H9 (cell line): ENCODE data around the gene LPIN2. TPM values are rescaled to one million over a fixed set of nuclear protein-coding genes. Genes with fewer than 3 reads are reported as not detected.

ENCODE experiments used
- DNase-seq: peaks from one replicate; pipeline ENCODE4 v3.0.0-alpha.2; 2017
- H2AFZ ChIP-seq: one replicate; pipeline ENCODE4 v1.6.1; 2013; ENCODE audit warnings: mild to moderate bottlenecking, low read length, control low read depth, moderate library complexity
- H2AK5ac ChIP-seq: 2 replicates; pipeline ENCODE4 v1.6.1; 2013; ENCODE audit warnings: low read length, control low read depth, mixed read lengths; ENCODE audit not compliant: insufficient read length
- H2BK120ac ChIP-seq: one replicate; pipeline ENCODE4 v1.6.1; 2013; ENCODE audit warnings: low read depth, mild to moderate bottlenecking, low read length, control low read depth, inconsistent platforms; ENCODE audit not compliant: poor library complexity, severe bottlenecking
- H2BK12ac ChIP-seq: 2 replicates; pipeline ENCODE4 v1.6.1; 2013; ENCODE audit warnings: low read length, control low read depth, mixed read lengths, low read depth; ENCODE audit not compliant: insufficient read length
- H2BK15ac ChIP-seq: 2 replicates; pipeline ENCODE4 v1.6.1; 2013; ENCODE audit warnings: low read depth, low read length, control low read depth
- H2BK20ac ChIP-seq: one replicate; pipeline ENCODE4 v1.6.1; 2013; ENCODE audit warnings: low read depth, mild to moderate bottlenecking, low read length, control low read depth, inconsistent platforms; ENCODE audit not compliant: poor library complexity, severe bottlenecking
- H2BK5ac ChIP-seq: 2 replicates; pipeline ENCODE4 v1.6.1; 2013; ENCODE audit warnings: low read length, control low read depth, mixed read lengths; ENCODE audit not compliant: insufficient read length
- H3K14ac ChIP-seq: 2 replicates; pipeline ENCODE4 v1.6.1; 2013; ENCODE audit warnings: low read length, control low read depth; ENCODE audit not compliant: insufficient read depth
- H3K18ac ChIP-seq: 2 replicates; pipeline ENCODE4 v1.6.1; 2013; ENCODE audit warnings: low read depth, mild to moderate bottlenecking, mixed read lengths, low read length, control low read depth; ENCODE audit not compliant: insufficient read length
- H3K23ac ChIP-seq: 2 replicates; pipeline ENCODE4 v1.6.1; 2013; ENCODE audit warnings: low read length, control low read depth, mixed read lengths, low read depth; ENCODE audit not compliant: insufficient read length
- H3K23me2 ChIP-seq: 2 replicates; pipeline ENCODE4 v1.6.1; 2013; ENCODE audit warnings: low read depth, mild to moderate bottlenecking, mixed read lengths, low read length, control low read depth; ENCODE audit not compliant: insufficient read length, poor library complexity, severe bottlenecking
- H3K27ac ChIP-seq: 2 replicates; pipeline ENCODE4 v1.5.1; 2013; ENCODE audit warnings: low read length, control low read depth, mixed read lengths, low read depth; ENCODE audit not compliant: insufficient read length
- H3K27me3 ChIP-seq: 2 replicates; pipeline ENCODE4 v1.6.1; 2013; ENCODE audit warnings: low read length, control low read depth, inconsistent platforms; ENCODE audit not compliant: insufficient read depth
- H3K4ac ChIP-seq: 2 replicates; pipeline ENCODE4 v1.6.1; 2013; ENCODE audit warnings: low read depth, mild to moderate bottlenecking, control low read depth, inconsistent platforms, low read length, moderate library complexity
- H3K4me1 ChIP-seq: 2 replicates; pipeline ENCODE4 v1.6.1; 2013; ENCODE audit warnings: low read length, control low read depth, inconsistent platforms; ENCODE audit not compliant: insufficient read depth
- H3K4me2 ChIP-seq: 2 replicates; pipeline ENCODE4 v1.6.1; 2013; ENCODE audit warnings: low read length, control low read depth, mixed read lengths; ENCODE audit not compliant: insufficient read length, insufficient read depth
- H3K56ac ChIP-seq: 2 replicates; pipeline ENCODE4 v1.6.1; 2013; ENCODE audit warnings: low read depth, mild to moderate bottlenecking, mixed read lengths, low read length, control low read depth; ENCODE audit not compliant: insufficient read length
- H3K79me1 ChIP-seq: 2 replicates; pipeline ENCODE4 v1.6.1; 2013; ENCODE audit warnings: low read depth, mild to moderate bottlenecking, moderate library complexity, low read length, control low read depth, inconsistent platforms; ENCODE audit not compliant: insufficient read depth, poor library complexity, severe bottlenecking
- H3K79me2 ChIP-seq: 2 replicates; pipeline ENCODE4 v1.6.1; 2013; ENCODE audit warnings: low read length, control low read depth, inconsistent platforms; ENCODE audit not compliant: insufficient read depth
- H3K9ac ChIP-seq: 2 replicates; pipeline ENCODE4 v1.6.1; 2013; ENCODE audit warnings: low read length, control low read depth, mixed read lengths; ENCODE audit not compliant: insufficient read length; ENCODE audit errors: extremely low read depth
- H3K9me3 ChIP-seq: one replicate; pipeline ENCODE4 v1.6.1; 2013; ENCODE audit warnings: low read depth, low read length, inconsistent platforms; ENCODE audit not compliant: control insufficient read depth
- H3T11ph ChIP-seq: one replicate; pipeline ENCODE4 v1.6.1; 2013; ENCODE audit warnings: mild to moderate bottlenecking, low read length, control low read depth, inconsistent platforms
- H4K20me1 ChIP-seq: one replicate; pipeline ENCODE4 v1.6.1; 2013; ENCODE audit not compliant: control insufficient read depth, insufficient read length, insufficient read depth
- H4K5ac ChIP-seq: 2 replicates; pipeline ENCODE4 v1.6.1; 2013; ENCODE audit warnings: low read depth, mild to moderate bottlenecking, mixed read lengths, low read length, control low read depth; ENCODE audit not compliant: insufficient read length
- H4K8ac ChIP-seq: replicated peaks from 2 replicates; pipeline ENCODE4 v1.6.1; 2013; ENCODE audit warnings: low read length, control low read depth, mixed read lengths, low read depth; ENCODE audit not compliant: insufficient read length
- H4K91ac ChIP-seq: 2 replicates; pipeline ENCODE4 v1.6.1; 2013; ENCODE audit warnings: low read depth, mild to moderate bottlenecking, moderate library complexity, mixed read lengths, low read length, control low read depth; ENCODE audit not compliant: insufficient read length
- H3K27ac Mint-ChIP-seq, 3 experiments: 2 replicates in 2 of 3; 3 replicates in 1 of 3; pipeline ENCODE4 v1.8.0; 2020 to 2021; ENCODE audit warnings: mixed read lengths in 3 of 3, mild to moderate bottlenecking in 1 of 3, moderate library complexity in 1 of 3
- H3K27me3 Mint-ChIP-seq: 2 replicates; pipeline ENCODE4 v1.8.0; 2021; ENCODE audit warnings: low read depth, mild to moderate bottlenecking, moderate library complexity, mixed read lengths
- H3K36me3 Mint-ChIP-seq, 3 experiments: 2 replicates in 2 of 3; 3 replicates in 1 of 3; pipeline ENCODE4 v1.8.0; 2020 to 2021; ENCODE audit warnings: low read depth in 3 of 3, mixed read lengths in 3 of 3; ENCODE audit not compliant: insufficient read depth in 1 of 3
- H3K4me1 Mint-ChIP-seq, 2 experiments: 2 replicates each; pipeline ENCODE4 v1.8.0; 2020; ENCODE audit warnings: mixed read lengths in 2 of 2
- H3K4me3 Mint-ChIP-seq, 2 experiments: 2 replicates in 1 of 2; 3 replicates in 1 of 2; pipeline ENCODE4 v1.8.0; 2020 to 2021; ENCODE audit warnings: mild to moderate bottlenecking in 2 of 2, mixed read lengths in 2 of 2, moderate library complexity in 1 of 2
- H3K9me3 Mint-ChIP-seq, 2 experiments: 2 replicates in 1 of 2; 3 replicates in 1 of 2; pipeline ENCODE4 v1.8.0; 2020; ENCODE audit warnings: mild to moderate bottlenecking in 2 of 2, mixed read lengths in 2 of 2, moderate library complexity in 1 of 2
- CTCF ChIP-seq: fragments of 200-600 bp; sonication (generic); conservative IDR thresholded peaks from 3 replicates; pipeline ENCODE4 v1.8.0; 2021; ENCODE audit warnings: antibody characterized with exemption, mild to moderate bottlenecking
- WGBS: extraction: QIAGEN DNeasy Blood & Tissue Kit; methylation state at CpG from one replicate; pipeline ENCODE4 v1.1.7; 2013; ENCODE audit warnings: missing lambda C conversion rate, low lambda C conversion rate, mixed read lengths; ENCODE audit not compliant: insufficient read length; ENCODE audit errors: extremely low coverage; 5-methylcytosine and 5-hydroxymethylcytosine counted together
- total RNA-seq: library from RNA; stranded (reverse); gene quantifications from 2 replicates; pipeline ENCODE4 v1.2.1, GENCODE V29; 2021

LPIN2 gene
- total RNA-seq, 1 experiment from 2014 or later, result 9.2 TPM

DNA sequence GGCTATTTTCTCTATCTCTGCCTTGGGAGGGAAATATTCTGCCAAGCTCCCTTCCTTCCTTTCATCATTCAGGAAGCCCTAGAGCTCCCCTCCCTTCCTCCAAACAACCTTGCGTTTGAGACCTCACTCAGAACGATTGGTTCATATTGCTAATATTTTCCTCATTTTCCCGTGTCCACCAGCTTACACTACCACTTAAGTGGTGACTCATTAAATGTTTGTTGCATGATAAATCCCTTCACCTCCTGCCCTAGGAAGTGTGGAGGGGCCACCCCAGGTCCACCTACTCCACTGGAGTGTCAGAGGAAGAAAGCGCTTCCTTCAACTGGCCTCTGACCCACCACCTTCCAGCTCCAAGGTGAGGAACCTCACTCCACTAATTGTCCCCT lies 2.3 kb upstream of the LPIN2 start:
- Histone ChIP-seq H3K23ac (no peak overlapping the region), H4K20me1 (no peaks in the 10 kb centered on the region), H4K8ac (no peak overlapping the region), H3K27ac (no peak overlapping the region), H3T11ph (no peak overlapping the region), H3K9me3 (no peaks in the 10 kb centered on the region), H2BK5ac (no peak overlapping the region), H2BK12ac (no peak overlapping the region), H3K79me1 (peaks cover 2% of the 10 kb centered on the region), H3K9ac (no peak overlapping the region), H2BK15ac (no peak overlapping the region), H3K56ac (no peak overlapping the region), H3K4me2 (no peak overlapping the region), H2AFZ (no peak overlapping the region), H2AK5ac (no peak overlapping the region), H2BK120ac (no peak overlapping the region), H4K91ac (no peak overlapping the region), H3K79me2 (no peaks in the 10 kb centered on the region), H3K4ac (no peak overlapping the region), H3K18ac (no peak overlapping the region), H4K5ac (no peak overlapping the region), H3K27me3 (no peaks in the 10 kb centered on the region), H3K4me1 (no peaks in the 10 kb centered on the region), H3K23me2 (peaks cover 4% of the 10 kb centered on the region), H3K14ac (no peak overlapping the region), H2BK20ac (no peak overlapping the region)
- Mint-ChIP-seq H3K9me3 (no peaks in the 10 kb centered on the region), H3K27ac (no peak overlapping the region), H3K36me3 (peaks cover 4 to 18% (median 6%) of the 10 kb centered on the region in 3 experiments; a peak in 4 of 7 replicates), H3K27me3 (peaks cover 3% of the 10 kb centered on the region), H3K4me1 (peaks cover 13 to 19% of the 10 kb centered on the region in 2 experiments), H3K4me3 (no peak overlapping the region; a peak in 1 of 5 replicates)
- DNase-seq, result no peak
- no peak for TF ChIP-seq CTCF
- no CpG with 5 or more reads among the region's 4 CpGs for WGBS
